OCI-LY1 (cell line): ENCODE data around the gene MYO18A.

ENCODE experiments used
- H2AFZ ChIP-seq: fragments of 200-600 bp; sonication (generic), shearing (Covaris generic); 2 replicates; pipeline ENCODE4 v1.6.0; 2014; ENCODE audit warnings: antibody characterized with exemption, mild to moderate bottlenecking, low read length
- H3F3A ChIP-seq: fragments of 200-600 bp; sonication (generic), shearing (Covaris generic); 2 replicates; pipeline ENCODE4 v1.6.0; 2014; ENCODE audit warnings: mild to moderate bottlenecking, antibody characterized with exemption, low read length, moderate library complexity; ENCODE audit not compliant: insufficient read depth
- H3K27ac ChIP-seq: fragments of 200-600 bp; sonication (generic); 2 replicates; pipeline ENCODE4 v1.5.1; 2014; ENCODE audit warnings: low read length, mixed run types, mild to moderate bottlenecking, low read depth; ENCODE audit not compliant: poor library complexity, severe bottlenecking
- H3K27me3 ChIP-seq: fragments of 200-600 bp; sonication (generic); 2 replicates; pipeline ENCODE4 v1.6.0; 2014; ENCODE audit warnings: antibody characterized with exemption, mild to moderate bottlenecking, low read length, moderate library complexity; ENCODE audit not compliant: insufficient read depth
- H3K36me3 ChIP-seq: fragments of 200-600 bp; sonication (generic); 2 replicates; pipeline ENCODE4 v1.6.1; 2014; ENCODE audit warnings: mild to moderate bottlenecking, antibody characterized with exemption, low read length, moderate library complexity, mixed read lengths; ENCODE audit not compliant: insufficient read depth
- H3K4me1 ChIP-seq: fragments of 200-600 bp; sonication (generic); 2 replicates; pipeline ENCODE4 v1.5.1; 2014; ENCODE audit warnings: mild to moderate bottlenecking, low read length, moderate library complexity; ENCODE audit not compliant: insufficient read depth, severe bottlenecking
- H3K4me2 ChIP-seq: fragments of 200-600 bp; sonication (generic), shearing (Covaris generic); 2 replicates; pipeline ENCODE4 v1.6.1; 2014; ENCODE audit warnings: low read length
- H3K4me3 ChIP-seq: fragments of 200-600 bp; sonication (generic); 2 replicates; pipeline ENCODE4 v1.5.1; 2014; ENCODE audit warnings: low read length, low read depth, mild to moderate bottlenecking, mixed read lengths; ENCODE audit not compliant: poor library complexity, severe bottlenecking
- H3K79me2 ChIP-seq: fragments of 200-600 bp; shearing (Covaris generic); 2 replicates; pipeline ENCODE4 v1.6.1; 2016; ENCODE audit warnings: mixed run types, low read length, mixed read lengths; ENCODE audit not compliant: insufficient read depth
- H3K9ac ChIP-seq: fragments of 200-600 bp; sonication (generic), shearing (Covaris generic); 2 replicates; pipeline ENCODE4 v1.6.1; 2014; ENCODE audit warnings: mild to moderate bottlenecking, low read length, mixed read lengths
- H3K9me2 ChIP-seq: fragments of 200-600 bp; sonication (generic), shearing (Covaris generic); 2 replicates; pipeline ENCODE4 v1.6.1; 2014; ENCODE audit warnings: low read depth, mild to moderate bottlenecking, low read length, mixed read lengths
- H3K9me3 ChIP-seq: fragments of 200-600 bp; shearing (Covaris generic); 2 replicates; pipeline ENCODE4 v1.6.1; 2014; ENCODE audit warnings: low read length, mixed read lengths
- H4K20me1 ChIP-seq: fragments of 200-600 bp; sonication (generic), shearing (Covaris generic); 2 replicates; pipeline ENCODE4 v1.6.0; 2016; ENCODE audit warnings: mild to moderate bottlenecking, low read length; ENCODE audit not compliant: insufficient read depth
- CTCF ChIP-seq: fragments of 200-600 bp; sonication (generic), shearing (Covaris generic); IDR thresholded peaks from 2 replicates; pipeline ENCODE4 v1.5.1; 2017; ENCODE audit warnings: mild to moderate bottlenecking, antibody characterized with exemption, low read length, moderate library complexity, mixed read lengths
- EZH2 ChIP-seq: fragments of 200-600 bp; sonication (generic), shearing (Covaris generic); IDR thresholded peaks from 2 replicates; pipeline ENCODE4 v1.8.0; 2017; ENCODE audit warnings: borderline replicate concordance, mixed run types, mild to moderate bottlenecking, antibody characterized with exemption, low read length, moderate library complexity, mixed read lengths

Gene MYO18A

GRCh38 chr17:29121442-29121841 lies 58.8 kb downstream of the MYO18A start:
- H3K9ac ChIP-seq = no peak overlapping the region
- no peaks in the 10 kb centered on the region for H3F3A ChIP-seq
- H4K20me1 ChIP-seq = no peaks in the 10 kb centered on the region
- TF ChIP-seq CTCF = no peak
- no peak for TF ChIP-seq EZH2
- H2AFZ ChIP-seq = no peak overlapping the region
- H3K9me2 ChIP-seq = no peaks in the 10 kb centered on the region
- H3K4me3 ChIP-seq = no peak overlapping the region
- peaks cover 4% of the 10 kb centered on the region for H3K4me1 ChIP-seq
- no peaks in the 10 kb centered on the region for H3K27me3 ChIP-seq
- H3K36me3 ChIP-seq = peaks cover 17% of the 10 kb centered on the region; the same call in 1 of the 2 replicates
- H3K4me2 ChIP-seq = no peak overlapping the region
- no peaks in the 10 kb centered on the region for H3K79me2 ChIP-seq
- no peak overlapping the region for H3K27ac ChIP-seq
- no peaks in the 10 kb centered on the region for H3K9me3 ChIP-seq

- H3K9me3 ChIP-seq = no peaks in the 10 kb centered on the region
- no peak for TF ChIP-seq CTCF
- TF ChIP-seq EZH2 = no peak
- no peaks in the 10 kb centered on the region for H3K79me2 ChIP-seq
- peaks cover 4% of the 10 kb centered on the region for H3K4me1 ChIP-seq
- no peaks in the 10 kb centered on the region for H3F3A ChIP-seq
- H3K27ac ChIP-seq = no peak overlapping the region
- no peak overlapping the region for H2AFZ ChIP-seq
- no peak overlapping the region for H3K4me3 ChIP-seq
- H3K9me2 ChIP-seq = no peaks in the 10 kb centered on the region
- H3K36me3 ChIP-seq = peaks cover 17% of the 10 kb centered on the region; the same call in 1 of the 2 replicates
- no peak overlapping the region for H3K4me2 ChIP-seq
- no peak overlapping the region for H3K9ac ChIP-seq
- H4K20me1 ChIP-seq = no peaks in the 10 kb centered on the region
- H3K27me3 ChIP-seq = no peaks in the 10 kb centered on the region
These were observed 59.8 kb downstream of the MYO18A start for GRCh38 chr17:29120433-29120832.

- Histone ChIP-seq H3K9ac (no peak overlapping the region), H3K36me3 (peaks cover 20% of the 10 kb centered on the region; the same call in 1 of the 2 replicates), H2AFZ (no peak overlapping the region), H3K9me3 (no peaks in the 10 kb centered on the region), H3K9me2 (no peaks in the 10 kb centered on the region), H3K4me3 (no peak overlapping the region), H3K4me2 (no peak overlapping the region), H3K4me1 (peaks cover 4% of the 10 kb centered on the region), H3F3A (no peaks in the 10 kb centered on the region), H4K20me1 (no peaks in the 10 kb centered on the region), H3K27ac (no peak overlapping the region), H3K79me2 (no peaks in the 10 kb centered on the region), H3K27me3 (no peaks in the 10 kb centered on the region)
- no peak for TF ChIP-seq CTCF
These were observed 60.9 kb downstream of the MYO18A start for GRCh38 chr17:29119265-29119664.
